Esophagus (tissue), 2 donors: Measurements from ENCODE around the gene OGT. TPM values are rescaled to one million over a fixed set of nuclear protein-coding genes. Genes with fewer than 3 reads are reported as not detected.

ENCODE experiments used
- H3K27ac ChIP-seq, 2 donors: one replicate each; pipeline ENCODE4 v1.5.1; 2013; ENCODE audit warnings: low read depth in 2 of 2, mild to moderate bottlenecking in 2 of 2, inconsistent platforms in 1 of 2, low read length in 1 of 2, moderate library complexity in 1 of 2
- H3K27me3 ChIP-seq, 2 donors: one replicate each; pipeline ENCODE4 v1.6.1; 2013; ENCODE audit warnings: low read length in 2 of 2, control low read depth in 1 of 2, mild to moderate bottlenecking in 1 of 2; ENCODE audit not compliant: insufficient read depth in 2 of 2, control insufficient read depth in 1 of 2
- H3K36me3 ChIP-seq, 2 donors: one replicate each; pipeline ENCODE4 v1.6.1; 2013; ENCODE audit warnings: low read length in 1 of 2; ENCODE audit not compliant: control insufficient read depth in 2 of 2, insufficient read depth in 2 of 2
- H3K4me1 ChIP-seq, 2 donors: one replicate each; pipeline ENCODE4 v1.6.1; 2013; ENCODE audit warnings: low read length in 1 of 2; ENCODE audit not compliant: control insufficient read depth in 2 of 2, insufficient read depth in 2 of 2
- H3K4me3 ChIP-seq, 2 donors: one replicate each; pipeline ENCODE4 v1.5.1; 2013; ENCODE audit warnings: low read length in 2 of 2, mild to moderate bottlenecking in 2 of 2, low read depth in 1 of 2, moderate library complexity in 1 of 2
- H3K9me3 ChIP-seq, 2 donors: one replicate each; pipeline ENCODE4 v1.6.1; 2013; ENCODE audit warnings: mild to moderate bottlenecking in 2 of 2, low read depth in 1 of 2, low read length in 1 of 2, moderate library complexity in 1 of 2; ENCODE audit not compliant: control insufficient read depth in 2 of 2, insufficient read depth in 1 of 2
- WGBS, 2 donors: extraction: QIAGEN DNeasy Blood & Tissue Kit; methylation state at CpG; one replicate each; pipeline ENCODE4 v1.1.7; 2013; 5-methylcytosine and 5-hydroxymethylcytosine counted together
- polyA plus RNA-seq, 2 donors: library from polyadenylated mRNA; stranded (reverse); fragments of 200-250 nt; gene quantifications; one replicate each; pipeline ENCODE4 v1.2.3, GENCODE V29; 2013
- donor health status: healthy with polysubstance abuse.
- donor health status: Bipolar disorder and iron deficiency.

The OGT gene
- polyA plus RNA-seq, 2 donors = 30.2 to 61.3 TPM

- Histone ChIP-seq H3K4me3 (peak overlapping the region; percentile 62 to 84), H3K36me3 (no peaks in the 10 kb centered on the region), H3K9me3 (no peaks in the 10 kb centered on the region), H3K27ac (no peak overlapping the region), H3K4me1 (no peaks in the 10 kb centered on the region), H3K27me3 (no peaks in the 10 kb centered on the region)
- 0 to 24% methylated on average over 9 of the region's 9 CpGs for WGBS, 2 donors
These were observed 2.1 kb downstream of the OGT start for GRCh38 chrX:71534773-71535544.

DNA sequence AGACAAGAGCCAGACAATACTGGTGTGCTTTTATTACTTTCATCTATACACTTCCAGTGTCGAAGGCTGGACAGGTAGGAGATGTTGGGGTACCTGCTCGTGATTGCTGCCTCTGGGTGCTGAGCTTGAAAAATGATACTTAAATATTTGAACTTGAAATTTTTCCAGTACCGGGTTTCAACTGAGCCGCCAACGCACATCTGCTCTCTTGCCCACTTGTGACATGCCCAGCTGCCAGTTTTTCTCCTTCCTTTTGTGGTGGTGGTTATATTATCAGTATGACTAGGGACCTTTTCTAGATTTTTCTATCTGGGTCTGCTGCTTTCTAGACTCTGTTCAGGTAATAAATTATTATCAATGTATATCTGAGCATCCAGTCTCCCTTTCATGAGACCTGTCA is 3.4 kb downstream of the OGT start:
- Histone ChIP-seq H3K9me3 (no peaks in the 10 kb centered on the region), H3K36me3 (no peaks in the 10 kb centered on the region), H3K4me1 (no peaks in the 10 kb centered on the region), H3K27ac (no peak overlapping the region), H3K4me3 (peak overlapping the region in 1 of 2 donors; percentile 41), H3K27me3 (no peaks in the 10 kb centered on the region)
- 8 to 30% methylated on average over 5 of the region's 5 CpGs for WGBS, 2 donors

GRCh38 chrX:71537743-71538142 is 4.8 kb downstream of the OGT start:
- no peak overlapping the region for H3K4me3 ChIP-seq
- no peaks in the 10 kb centered on the region for H3K36me3 ChIP-seq
- H3K4me1 ChIP-seq = no peaks in the 10 kb centered on the region
- no peaks in the 10 kb centered on the region for H3K27me3 ChIP-seq
- H3K27ac ChIP-seq = no peak overlapping the region
- no peaks in the 10 kb centered on the region for H3K9me3 ChIP-seq
- WGBS, 2 donors = 73 to 75% methylated on average over 9 of the region's 9 CpGs

GRCh38 chrX:71540801-71541200 is 7.9 kb downstream of the OGT start:
- H3K27ac ChIP-seq = no peak overlapping the region
- H3K4me3 ChIP-seq = no peak overlapping the region
- H3K36me3 ChIP-seq = no peaks in the 10 kb centered on the region
- 42 to 56% methylated on average over 3 of the region's 3 CpGs for WGBS, 2 donors
- no peaks in the 10 kb centered on the region for H3K27me3 ChIP-seq
- no peaks in the 10 kb centered on the region for H3K4me1 ChIP-seq
- no peaks in the 10 kb centered on the region for H3K9me3 ChIP-seq

DNA sequence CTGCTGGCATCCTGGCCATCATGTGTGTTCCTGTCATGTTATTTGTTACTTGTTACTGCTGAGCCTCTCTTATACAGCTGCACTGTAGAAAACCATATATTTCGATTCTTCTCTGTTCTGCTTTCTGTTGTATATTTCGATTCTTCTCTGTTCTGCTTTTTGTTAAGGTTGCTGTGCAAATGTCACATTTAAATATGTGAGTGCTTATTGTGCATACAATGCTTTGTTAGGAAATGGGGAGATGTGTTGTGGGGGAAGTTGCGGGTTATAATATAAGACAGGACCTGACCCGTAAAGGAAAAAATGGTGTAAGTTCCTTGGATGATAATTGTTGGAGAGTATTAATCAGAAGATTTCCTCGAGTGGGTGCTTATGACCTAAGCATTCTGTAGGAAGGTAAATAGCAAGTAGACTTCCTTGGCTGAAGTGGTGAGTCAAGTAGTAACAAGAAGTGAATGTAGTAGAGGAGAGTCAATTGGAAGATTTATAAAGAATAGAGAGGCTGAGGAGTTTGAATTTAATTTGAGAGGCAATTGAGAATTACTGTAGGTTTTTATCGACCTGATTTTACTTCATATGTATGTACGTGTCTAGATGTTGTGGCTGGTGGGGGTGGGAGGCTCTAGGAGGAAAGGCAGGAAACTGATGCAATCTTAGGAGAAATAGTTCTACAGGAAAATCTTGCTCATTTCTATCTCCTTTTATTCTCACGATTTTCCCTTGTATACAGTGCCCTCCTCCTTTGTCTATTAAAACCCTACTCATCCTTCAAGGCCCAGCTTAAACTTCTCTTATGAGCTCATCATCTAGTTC is 8.5 kb downstream of the OGT start:
- H3K4me1 ChIP-seq = no peaks in the 10 kb centered on the region
- H3K9me3 ChIP-seq = no peaks in the 10 kb centered on the region
- H3K27me3 ChIP-seq = no peaks in the 10 kb centered on the region
- WGBS, 2 donors = 31 to 37% methylated on average over 8 of the region's 8 CpGs
- no peak overlapping the region for H3K4me3 ChIP-seq
- no peak overlapping the region for H3K27ac ChIP-seq
- no peaks in the 10 kb centered on the region for H3K36me3 ChIP-seq

- H3K4me3 ChIP-seq = no peak overlapping the region
- H3K36me3 ChIP-seq = peaks cover 0 to 5% of the 10 kb centered on the region in 2 donors
- H3K27me3 ChIP-seq = no peaks in the 10 kb centered on the region
- no peaks in the 10 kb centered on the region for H3K9me3 ChIP-seq
- H3K27ac ChIP-seq = no peak overlapping the region
- WGBS, 2 donors = 50 to 61% methylated on average over 1 of the region's 1 CpG
- H3K4me1 ChIP-seq = no peaks in the 10 kb centered on the region
These were observed 9.5 kb downstream of the OGT start for GRCh38 chrX:71542411-71542810.

- no peak overlapping the region for H3K27ac ChIP-seq
- 42 to 63% methylated on average over 2 of the region's 2 CpGs for WGBS, 2 donors
- H3K4me1 ChIP-seq = no peaks in the 10 kb centered on the region
These were observed 9.9 kb downstream of the OGT start for GRCh38 chrX:71542825-71543224.

DNA sequence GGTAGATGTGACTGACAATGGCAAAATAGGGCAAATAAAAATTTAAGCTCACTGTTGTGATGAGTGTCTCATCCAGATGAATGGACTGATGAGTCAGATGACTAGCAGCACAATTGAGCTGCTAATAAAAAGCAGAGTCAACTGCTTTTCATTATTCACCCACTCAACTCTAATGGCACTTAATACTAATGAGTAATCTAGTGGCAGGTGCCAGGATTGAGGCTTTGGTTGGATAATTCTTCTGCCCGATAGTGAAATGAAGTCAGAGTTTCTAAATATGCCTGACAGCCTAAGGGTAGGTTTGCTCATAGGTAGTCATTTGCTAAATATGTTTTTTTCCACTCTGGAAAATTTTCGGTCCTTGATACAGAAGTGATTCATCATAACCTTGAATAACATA is 10.4 kb downstream of the OGT start:
- no peaks in the 10 kb centered on the region for H3K27me3 ChIP-seq
- H3K9me3 ChIP-seq = no peaks in the 10 kb centered on the region
- H3K4me3 ChIP-seq = no peak overlapping the region
- no peaks in the 10 kb centered on the region for H3K4me1 ChIP-seq
- peaks cover 0 to 5% of the 10 kb centered on the region in 2 donors for H3K36me3 ChIP-seq
- no peak overlapping the region for H3K27ac ChIP-seq
- WGBS, 2 donors = 5 to 32% methylated on average over 2 of the region's 2 CpGs

More at GRCh38 chrX:71542825-71543224, 9.9 kb downstream of the OGT start:
- Histone ChIP-seq H3K4me3 (no peak overlapping the region), H3K9me3 (no peaks in the 10 kb centered on the region), H3K27me3 (no peaks in the 10 kb centered on the region), H3K36me3 (peaks cover 0 to 5% of the 10 kb centered on the region in 2 donors)

DNA sequence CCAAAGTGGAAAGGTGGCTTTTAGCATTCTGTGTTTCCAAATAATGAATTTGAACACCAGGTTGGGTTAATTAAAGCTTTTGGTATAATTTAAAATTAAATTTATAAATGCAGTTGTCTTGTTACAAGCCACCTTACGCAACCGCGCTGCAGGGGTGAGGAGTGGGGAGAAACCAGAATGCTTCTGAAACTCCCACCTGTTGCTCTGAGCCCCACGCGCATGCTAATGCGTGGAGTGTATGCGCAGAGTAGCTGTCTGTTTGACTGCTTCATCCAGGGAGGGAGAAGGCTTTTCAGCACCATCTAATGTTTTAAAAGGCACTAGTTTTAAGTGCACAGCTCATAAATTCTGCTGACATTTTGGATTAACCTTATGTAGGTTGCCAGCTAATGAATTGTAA is 12.5 kb downstream of the OGT start:
- peaks cover 0 to 5% of the 10 kb centered on the region in 2 donors for H3K36me3 ChIP-seq
- 89 to 93% methylated on average over 7 of the region's 7 CpGs for WGBS, 2 donors
- H3K4me1 ChIP-seq = no peaks in the 10 kb centered on the region
- H3K27ac ChIP-seq = no peak overlapping the region
- no peaks in the 10 kb centered on the region for H3K9me3 ChIP-seq
- H3K4me3 ChIP-seq = no peak overlapping the region
- H3K27me3 ChIP-seq = no peaks in the 10 kb centered on the region
